ENCODE results near the gene DDX17.

The DDX17 gene

GRCh38 chr22:38506118-38506962 is at the start of gene DDX17:
TSS of gene DDX17 (minus strand) at chr22:38506311.
- in situ Hi-C loops (cut with MboI; ENCODE audit: low sequenced_read_pairs) = no loop called here

DNA sequence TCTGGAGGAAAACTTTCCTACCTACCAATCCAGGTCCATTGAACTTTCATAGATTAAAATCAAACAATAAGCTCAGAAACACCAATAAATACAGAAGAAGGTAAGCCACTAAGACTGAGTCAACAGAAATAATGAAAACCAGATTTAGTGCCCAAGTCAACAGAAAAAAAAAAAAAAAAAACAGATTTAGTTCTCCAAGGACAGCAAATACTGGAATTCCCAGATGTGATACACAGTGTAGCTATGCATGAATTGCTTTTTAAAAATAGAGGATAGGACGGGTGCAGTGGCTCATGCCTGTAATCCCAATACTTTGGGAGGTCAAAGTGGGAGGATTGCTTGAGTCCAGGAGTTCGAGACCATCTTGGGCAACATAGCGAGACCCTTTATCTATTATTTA is 48.2 kb upstream of the DDX17 start:
- in situ Hi-C loops (cut with MboI; ENCODE audit: low sequenced_read_pairs) = no loop called here

DNA sequence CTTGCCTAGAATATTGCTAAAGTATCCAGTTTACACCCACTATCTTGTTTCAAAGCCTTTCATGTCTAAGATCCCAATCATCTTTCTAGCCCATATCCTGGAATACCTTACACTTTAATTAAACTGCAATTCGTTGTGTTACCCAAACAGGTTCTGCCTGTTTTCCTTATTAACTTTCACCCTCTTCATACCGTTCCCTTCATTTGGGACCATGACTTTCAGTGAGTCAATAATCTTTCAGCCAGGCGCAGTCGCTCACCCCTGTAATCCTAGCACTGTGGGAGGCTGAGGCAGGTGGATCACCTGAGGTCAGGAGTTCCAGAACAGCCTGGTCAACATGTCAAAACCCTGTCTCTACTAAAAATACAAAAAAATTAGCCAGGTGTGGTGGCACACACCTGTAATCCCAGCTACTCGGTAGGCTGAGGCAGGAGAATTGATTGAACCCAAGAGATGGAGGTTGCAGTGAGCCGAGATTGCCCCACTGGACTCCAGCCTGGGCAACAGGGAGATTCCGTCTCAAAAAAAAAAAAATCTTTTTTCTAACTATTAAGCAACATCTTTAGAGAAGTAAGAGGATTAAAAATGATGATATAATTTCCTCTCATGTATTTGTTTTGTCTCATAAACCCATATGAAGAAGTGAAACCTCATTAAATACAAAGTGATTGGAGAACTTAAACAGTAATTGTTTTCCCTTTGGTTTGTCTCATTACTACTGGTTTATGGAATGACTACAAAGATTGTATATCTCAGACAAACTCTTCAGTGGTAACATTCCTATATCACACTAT is 43.2 kb upstream of the DDX17 start:
- in situ Hi-C loops (cut with MboI; ENCODE audit: low sequenced_read_pairs) = no loop called here

DNA sequence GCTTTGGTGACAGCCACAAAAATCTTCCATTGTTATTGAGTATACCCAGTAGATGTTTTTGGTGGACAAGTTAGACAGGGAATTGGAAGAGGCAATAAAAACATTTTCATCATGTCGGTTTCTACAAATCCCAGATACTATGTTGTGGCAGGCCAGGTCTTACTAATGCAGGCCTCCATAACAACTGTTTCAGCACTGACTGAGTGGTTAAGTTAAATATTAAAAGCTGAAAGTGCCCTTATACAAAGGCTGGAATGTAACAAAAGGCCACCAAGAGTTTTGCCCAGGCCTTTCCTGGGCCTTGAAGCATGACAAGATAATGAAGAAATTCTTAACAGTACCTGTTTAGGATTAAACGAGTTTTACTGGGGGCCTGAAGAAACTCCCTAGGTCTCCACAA is 34.6 kb upstream of the DDX17 start:
- in situ Hi-C loops (cut with MboI; ENCODE audit: low sequenced_read_pairs) = no loop called here

- in situ Hi-C loops (cut with MboI; ENCODE audit: low sequenced_read_pairs) = no loop called here
Observed at GRCh38 chr22:38531251-38531938, 25.3 kb upstream of the DDX17 start.

DNA sequence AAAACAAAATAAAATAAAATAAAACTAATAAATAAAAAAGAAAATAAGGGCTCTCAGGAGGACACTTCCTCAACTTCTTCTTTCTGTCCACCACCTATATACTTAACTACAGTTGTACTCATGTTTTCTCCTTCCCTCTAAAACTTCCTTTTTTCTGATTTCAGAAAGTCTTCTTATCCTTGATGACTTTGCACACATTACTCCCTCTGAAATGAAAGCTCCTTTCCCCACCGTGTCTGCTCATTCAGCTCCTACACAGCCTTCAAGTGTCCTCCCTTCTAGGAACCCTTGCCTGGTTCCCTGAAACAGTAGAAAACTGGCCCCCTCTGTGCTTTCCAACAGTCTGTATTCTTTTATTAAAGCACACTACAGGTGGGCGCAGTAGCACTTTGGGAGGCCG is 18.3 kb upstream of the DDX17 start:
- in situ Hi-C loops (cut with MboI; ENCODE audit: low sequenced_read_pairs) = no loop called here

DNA sequence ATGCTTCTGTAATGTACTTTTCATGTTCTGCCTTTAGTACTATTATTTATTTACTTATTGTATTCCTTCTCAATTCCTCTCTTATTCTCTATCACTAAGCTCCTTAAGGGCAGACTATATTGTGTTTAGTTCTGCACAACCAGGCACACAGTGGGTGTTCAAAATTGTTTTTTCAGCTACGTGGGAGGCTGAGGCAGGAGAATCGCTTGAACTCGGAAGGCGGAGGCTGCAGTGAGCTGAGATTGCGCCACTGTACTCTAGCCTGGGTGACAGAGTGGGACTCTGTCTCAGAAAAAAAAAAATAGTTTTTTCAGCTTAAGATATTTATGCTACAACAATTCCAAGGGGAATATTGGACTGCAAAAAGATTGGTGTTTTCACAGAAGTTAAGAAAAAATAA is 17.4 kb upstream of the DDX17 start:
- in situ Hi-C loops (cut with MboI; ENCODE audit: low sequenced_read_pairs) = no loop called here

DNA sequence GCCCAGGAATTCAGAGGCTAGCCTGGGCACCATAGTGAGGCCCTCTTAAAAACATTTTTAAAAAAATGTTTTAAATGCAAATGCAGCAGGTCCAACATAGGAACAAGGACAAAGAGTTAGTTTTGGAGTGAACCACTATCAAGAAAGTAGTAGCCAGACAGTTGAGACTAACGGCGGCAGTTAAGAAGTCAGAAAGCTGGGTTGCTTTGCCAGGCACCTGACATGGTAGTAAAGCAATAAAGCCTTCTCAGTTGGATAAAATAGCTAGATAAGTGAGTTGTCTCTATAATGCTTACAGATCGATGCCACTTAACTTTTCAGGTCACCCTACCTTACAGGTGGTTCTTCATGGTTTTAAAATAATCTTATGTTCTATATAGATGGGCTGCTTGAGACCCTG is 16.9 kb upstream of the DDX17 start:
- in situ Hi-C loops (cut with MboI; ENCODE audit: low sequenced_read_pairs) = no loop called here

DNA sequence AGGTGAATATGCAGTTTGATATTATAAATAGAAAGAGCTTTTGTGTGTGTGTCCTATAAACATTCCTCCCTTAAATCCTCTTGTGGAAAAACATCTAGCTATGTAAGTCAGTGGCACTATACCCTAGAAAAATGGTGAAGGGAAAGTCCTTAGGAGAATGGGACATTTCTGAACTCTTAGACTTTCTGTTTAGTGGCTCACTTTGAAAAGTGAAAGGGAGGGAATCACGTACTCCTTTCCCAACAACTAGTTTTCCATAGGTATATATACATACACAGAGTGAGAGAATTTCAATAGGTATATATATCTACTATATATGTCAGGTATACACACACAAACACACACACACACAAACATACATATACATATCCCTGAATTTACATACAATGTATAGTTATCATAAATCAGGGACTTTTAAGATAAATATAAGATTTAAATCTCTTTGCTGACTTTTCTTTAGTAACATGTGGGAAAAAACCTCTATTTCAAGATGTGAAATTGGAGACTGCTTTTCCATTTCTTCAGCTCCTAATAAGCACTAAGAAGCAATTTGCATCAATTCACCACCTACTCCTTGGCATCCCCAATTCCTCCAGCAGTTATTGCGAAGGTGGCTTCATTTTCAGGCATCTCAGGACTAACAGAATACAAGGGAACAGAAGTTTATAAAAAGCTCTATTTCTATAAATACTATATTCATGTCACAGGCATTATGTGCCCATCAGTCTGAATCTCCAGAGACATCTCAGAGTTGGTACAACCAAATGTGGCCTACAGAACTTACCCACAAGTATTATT is 13.5 kb upstream of the DDX17 start:
- in situ Hi-C loops (cut with MboI; ENCODE audit: low sequenced_read_pairs) = no loop called here

- in situ Hi-C loops (cut with MboI; ENCODE audit: low sequenced_read_pairs) = no loop called here
Observed at GRCh38 chr22:38518620-38519019, 12.5 kb upstream of the DDX17 start.

GRCh38 chr22:38513063-38513462 is 7.0 kb upstream of the DDX17 start:
- in situ Hi-C loops (cut with MboI; ENCODE audit: low sequenced_read_pairs) = no loop called here

DNA sequence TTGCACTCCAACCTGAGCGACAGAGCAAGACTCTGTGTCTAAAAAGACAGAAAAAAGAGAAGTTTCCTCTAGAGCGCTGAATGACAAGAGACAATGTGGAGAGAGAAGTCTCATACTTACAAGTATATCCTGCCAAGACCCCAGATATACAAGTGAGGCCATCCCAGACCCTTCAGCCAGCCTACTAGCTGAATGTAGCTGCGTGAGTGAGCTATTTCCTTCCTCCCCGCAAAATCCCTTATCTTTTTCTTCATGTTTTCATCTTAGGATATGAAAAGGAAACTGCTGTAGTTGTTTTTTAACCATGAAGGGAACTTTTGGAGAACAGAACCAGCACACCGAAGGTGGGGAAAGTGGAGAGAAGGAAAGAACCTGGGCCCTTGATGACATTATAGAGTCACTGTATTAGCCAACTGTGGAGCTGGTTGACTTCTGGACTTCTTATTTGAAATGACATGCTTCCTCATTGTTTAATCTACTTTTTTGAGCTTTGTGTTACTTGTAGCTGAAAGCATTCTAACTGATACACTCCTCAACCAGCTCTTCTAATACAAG is 4.4 kb upstream of the DDX17 start:
- in situ Hi-C loops (cut with MboI; ENCODE audit: low sequenced_read_pairs) = no loop called here

DNA sequence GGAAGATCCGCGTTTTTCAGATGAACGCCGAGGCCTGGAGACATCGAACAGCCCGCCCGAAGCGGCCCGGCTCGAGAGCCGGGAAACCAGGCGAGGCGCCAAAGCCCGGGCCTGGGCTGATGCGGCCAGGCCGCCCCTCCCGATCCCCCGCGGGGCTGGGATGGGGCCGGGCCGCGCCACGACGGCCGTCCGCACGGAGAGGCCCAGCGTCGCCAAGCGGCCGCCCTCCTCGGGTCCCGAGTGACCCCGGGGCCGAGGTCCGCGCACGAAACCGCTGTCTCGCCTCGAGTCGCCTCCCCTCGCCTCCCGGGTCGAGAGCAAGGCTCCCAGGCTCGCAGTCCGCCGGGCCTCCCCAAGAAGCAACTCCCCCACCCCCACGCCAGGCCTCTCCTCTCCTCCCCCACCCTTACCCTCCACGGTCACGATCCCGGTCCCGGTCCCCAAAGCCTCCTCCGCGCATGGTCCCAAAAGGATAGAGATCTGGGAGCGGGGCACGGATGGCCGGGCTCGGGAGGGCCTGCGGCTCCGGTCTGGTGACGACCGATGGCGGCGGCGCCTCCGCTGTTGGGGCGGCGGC is 482 bp downstream of the DDX17 start:
- in situ Hi-C loops (cut with MboI; ENCODE audit: low sequenced_read_pairs) = no loop called here

DNA sequence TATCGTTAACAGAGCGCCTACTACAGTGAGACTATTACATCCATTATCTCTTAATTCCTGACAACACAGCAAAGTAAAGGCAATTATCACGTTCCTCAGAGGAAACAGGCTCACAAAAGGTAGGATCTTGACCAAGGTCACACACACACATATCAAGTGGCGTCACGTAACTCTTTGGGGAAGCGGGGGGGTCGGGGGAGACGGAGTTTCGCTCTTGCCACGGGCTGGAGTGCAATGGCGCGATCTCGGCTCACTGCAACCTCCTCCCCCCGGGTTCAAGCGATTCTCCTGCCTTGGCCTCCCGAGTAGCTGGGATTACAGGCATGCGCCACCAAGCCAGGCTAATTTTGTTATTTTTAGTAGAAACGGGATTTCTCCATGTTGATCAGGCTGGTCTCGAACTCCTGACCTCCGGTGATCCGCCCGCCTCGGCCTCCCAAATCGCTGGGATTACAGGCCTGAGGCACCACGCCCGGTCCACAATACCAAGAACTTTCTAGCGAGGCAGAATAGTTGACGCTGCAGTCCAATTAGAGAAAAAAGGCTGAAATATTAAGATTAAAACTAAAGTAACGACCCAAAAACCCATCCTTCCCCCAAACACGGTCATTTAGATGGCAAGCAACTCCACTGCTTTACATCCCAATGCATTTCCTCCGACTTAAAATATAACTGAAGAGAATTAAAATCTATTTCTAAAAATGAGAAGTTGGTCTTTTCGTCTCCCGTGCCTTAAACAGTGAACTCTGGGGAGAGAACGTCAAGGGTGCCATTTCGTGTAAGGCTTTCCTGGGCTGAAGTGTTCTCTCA is 1.2 kb downstream of the DDX17 start:
- in situ Hi-C loops (cut with MboI; ENCODE audit: low sequenced_read_pairs) = no loop called here

DNA sequence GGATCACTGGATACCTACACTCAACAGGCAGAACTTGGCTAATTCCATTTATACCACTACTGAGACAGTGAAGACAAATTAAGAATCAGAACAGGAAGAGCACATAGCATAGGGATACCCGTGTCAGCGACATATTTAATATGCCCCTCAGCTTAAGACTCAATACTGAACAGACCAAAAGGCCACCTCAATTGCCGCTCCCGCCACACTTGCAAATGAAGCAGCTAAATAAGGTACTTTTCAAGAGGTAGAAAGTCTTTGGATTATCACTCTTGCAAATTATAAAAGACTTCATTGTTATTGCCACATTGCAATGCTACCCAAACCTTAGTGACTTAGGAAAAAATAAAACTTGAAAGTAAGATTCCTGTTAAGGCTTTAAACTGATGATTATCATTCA is 3.1 kb downstream of the DDX17 start:
- in situ Hi-C loops (cut with MboI; ENCODE audit: low sequenced_read_pairs) = no loop called here

GRCh38 chr22:38501797-38502672 is 4.1 kb downstream of the DDX17 start:
- in situ Hi-C loops (cut with MboI; ENCODE audit: low sequenced_read_pairs) = no loop called here

DNA sequence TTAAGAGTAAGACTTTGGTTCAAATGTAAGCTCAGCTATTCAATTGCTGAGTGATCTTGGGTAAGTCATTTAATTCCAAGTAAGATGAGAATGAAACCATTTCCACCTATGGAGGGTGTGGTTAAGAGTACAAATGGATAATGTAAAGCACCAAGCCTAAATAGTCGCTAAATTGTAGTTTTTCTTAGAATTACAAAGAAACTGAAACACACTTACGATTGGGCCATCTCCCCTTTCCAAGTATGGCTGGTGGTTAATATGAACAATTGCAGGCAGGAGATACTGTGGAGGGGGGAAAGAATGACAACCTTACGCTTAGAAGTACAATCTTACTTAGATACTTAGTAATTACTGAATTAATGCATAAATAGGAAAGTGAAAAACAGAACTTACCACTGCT is 8.2 kb downstream of the DDX17 start:
- in situ Hi-C loops (cut with MboI; ENCODE audit: low sequenced_read_pairs) = no loop called here

GRCh38 chr22:38494939-38495338 is 11.2 kb downstream of the DDX17 start:
- in situ Hi-C loops (cut with MboI; ENCODE audit: low sequenced_read_pairs) = no loop called here
